OCI-M2 (cell line): Measurements from ENCODE around the gene CEP350.
"Not testable (repeated sequence)": the region's sequence is repeated elsewhere in the genome, so short reads cannot be mapped to it uniquely, and the experiment has no call there.

ENCODE experiments used
- DNase-seq: peaks from one replicate; lab custom pipeline; 2025; ENCODE audit not compliant: unreplicated experiment; lab: John Stamatoyannopoulos, UW

CEP350 gene

GRCh38 chr1:179941454-179941853 lies 13.2 kb upstream of the CEP350 start:
- no peak for DNase-seq

GRCh38 chr1:179950651-179951050 lies 4.0 kb upstream of the CEP350 start:
- no peak for DNase-seq

GRCh38 chr1:179951383-179952144 lies 3.0 kb upstream of the CEP350 start:
- DNase-seq = no peak

GRCh38 chr1:179952186-179952585 lies 2.4 kb upstream of the CEP350 start:
- DNase-seq = no peak

GRCh38 chr1:179953974-179954492 lies 577 bp upstream of the CEP350 start:
- no peak for DNase-seq

- DNase-seq = no peak
These were observed 674 bp downstream of the CEP350 start for GRCh38 chr1:179955287-179955680.

- DNase-seq = no peak
These were observed 1.1 kb downstream of the CEP350 start for GRCh38 chr1:179955731-179956130.

- DNase-seq = no peak
These were observed 3.7 kb downstream of the CEP350 start for GRCh38 chr1:179958359-179958758.

- DNase-seq = not testable (repeated sequence)
These were observed 7.6 kb downstream of the CEP350 start for GRCh38 chr1:179962168-179962567.

GRCh38 chr1:179966551-179966950 lies 11.9 kb downstream of the CEP350 start:
- no peak for DNase-seq

- no peak for DNase-seq
These were observed 13.8 kb downstream of the CEP350 start for GRCh38 chr1:179968284-179968993.

- no peak for DNase-seq
These were observed 14.6 kb downstream of the CEP350 start for GRCh38 chr1:179968994-179969919.

- DNase-seq = no peak
These were observed 15.4 kb downstream of the CEP350 start for GRCh38 chr1:179969962-179970361.

- no peak for DNase-seq
These were observed 17.2 kb downstream of the CEP350 start for GRCh38 chr1:179971563-179972496.

GRCh38 chr1:179973198-179974110 lies 18.8 kb downstream of the CEP350 start:
- DNase-seq = no peak

GRCh38 chr1:179976970-179977651 lies 22.5 kb downstream of the CEP350 start:
- no peak for DNase-seq

- no peak for DNase-seq
These were observed 23.8 kb downstream of the CEP350 start for GRCh38 chr1:179978199-179979079.

GRCh38 chr1:179984101-179984500 lies 29.5 kb downstream of the CEP350 start:
- DNase-seq = no peak
